Measurements from ENCODE around the gene PDIA4.
A peak's percentile ranks its signal among the peaks of the same experiment; 100 is the strongest.

The PDIA4 gene

DNA sequence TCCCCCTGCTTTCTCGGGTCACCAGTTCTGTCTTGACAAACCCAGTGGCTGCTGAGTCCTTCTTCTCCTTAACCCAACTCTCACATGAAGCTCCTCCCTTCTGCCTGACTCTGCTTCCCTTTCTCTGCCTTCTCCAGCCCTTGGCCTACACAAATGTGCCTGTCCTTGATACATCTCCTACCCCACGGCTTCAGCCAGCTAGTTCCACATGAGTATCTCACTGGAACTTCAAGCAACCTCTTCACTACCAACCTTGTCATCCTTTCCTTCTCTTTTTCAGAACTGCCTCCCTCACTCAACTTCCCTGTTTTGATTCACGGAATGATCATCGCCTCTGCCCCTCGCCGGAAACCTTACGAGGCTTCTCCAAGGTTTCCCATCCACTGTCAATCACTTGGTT, 55.9 kb downstream of the PDIA4 start:
- DNase-seq (ENCODE audit: low read depth in 2 of 3, low spot score in 2 of 3), result no peak

DNA sequence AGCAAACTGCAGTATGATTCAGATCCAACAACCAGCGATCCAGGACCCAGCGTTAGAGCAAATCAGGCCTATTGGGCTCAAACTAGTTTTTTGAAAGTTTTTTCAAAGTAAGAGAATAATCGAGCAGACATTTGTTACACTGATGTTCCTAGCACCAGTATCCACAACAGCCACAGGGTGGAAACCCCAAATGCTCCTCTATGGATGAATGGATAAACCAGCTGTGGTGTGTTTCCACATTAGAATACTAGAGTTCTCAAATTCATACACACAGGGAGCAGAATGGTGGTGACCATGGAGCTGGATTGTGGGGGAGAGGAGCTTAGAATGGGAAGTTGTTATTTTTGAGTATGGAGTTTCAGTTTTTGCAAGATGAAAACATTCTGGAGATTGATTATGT, 60.7 kb downstream of the PDIA4 start:
- no peak for DNase-seq (ENCODE audit: low read depth in 2 of 3, low spot score in 2 of 3)

DNA sequence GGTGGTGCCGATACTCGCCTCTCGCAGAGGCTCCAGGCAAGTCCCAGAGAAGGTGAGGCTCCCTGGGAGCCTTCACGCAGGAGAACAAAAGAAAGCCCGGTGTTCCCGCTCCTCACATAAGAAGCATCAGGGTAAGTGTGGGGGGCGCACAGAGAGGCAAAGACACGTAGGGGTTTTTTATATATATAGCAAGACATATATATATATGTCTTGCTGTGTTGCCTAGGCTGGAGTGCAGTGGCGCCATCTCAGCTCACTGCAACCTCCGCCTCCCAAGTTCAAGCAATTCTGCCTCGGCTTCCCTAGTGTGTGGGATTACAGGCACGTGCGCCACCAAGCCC, 61.3 kb downstream of the PDIA4 start:
- DNase-seq (ENCODE audit: low read depth in 2 of 3, low spot score in 2 of 3), result no peak

DNA sequence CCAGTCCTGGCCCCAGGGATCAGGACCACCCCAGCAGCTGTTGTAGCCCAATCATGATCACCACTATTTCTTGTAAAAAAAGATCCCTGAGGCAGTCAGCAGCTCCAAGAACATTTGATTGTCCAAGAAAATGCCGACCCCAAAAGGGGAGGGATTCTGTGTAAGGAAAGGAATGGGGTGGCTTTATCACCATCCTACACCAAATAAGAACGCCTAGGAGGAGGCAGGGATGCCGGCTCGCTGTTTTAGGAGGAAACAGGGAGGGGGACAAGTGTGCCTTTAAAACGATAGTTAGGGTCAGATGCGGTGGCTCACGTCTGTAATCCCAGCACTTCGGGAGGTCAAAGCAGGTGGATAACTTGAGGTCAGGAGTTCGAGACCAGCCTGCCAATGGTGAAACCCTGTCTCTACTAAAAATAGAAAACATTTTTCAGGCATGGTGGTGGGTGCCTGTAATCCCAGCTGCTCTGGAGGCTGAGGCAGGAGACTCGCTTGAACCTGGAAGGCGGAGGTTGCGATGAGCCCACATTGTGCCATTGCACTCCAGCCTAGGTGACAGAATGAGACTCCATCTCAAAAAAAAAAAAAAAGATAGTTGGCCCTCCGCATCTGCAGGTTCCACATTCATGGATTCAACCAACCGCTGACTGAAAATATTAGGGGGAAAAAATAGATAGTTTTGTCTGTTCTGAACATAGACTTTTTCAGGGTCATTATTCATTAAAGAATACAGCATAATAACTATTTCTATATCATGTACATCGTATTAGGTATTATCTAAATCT, 63.6 kb downstream of the PDIA4 start:
- no peak for DNase-seq (ENCODE audit: low read depth in 2 of 3, low spot score in 2 of 3)

DNA sequence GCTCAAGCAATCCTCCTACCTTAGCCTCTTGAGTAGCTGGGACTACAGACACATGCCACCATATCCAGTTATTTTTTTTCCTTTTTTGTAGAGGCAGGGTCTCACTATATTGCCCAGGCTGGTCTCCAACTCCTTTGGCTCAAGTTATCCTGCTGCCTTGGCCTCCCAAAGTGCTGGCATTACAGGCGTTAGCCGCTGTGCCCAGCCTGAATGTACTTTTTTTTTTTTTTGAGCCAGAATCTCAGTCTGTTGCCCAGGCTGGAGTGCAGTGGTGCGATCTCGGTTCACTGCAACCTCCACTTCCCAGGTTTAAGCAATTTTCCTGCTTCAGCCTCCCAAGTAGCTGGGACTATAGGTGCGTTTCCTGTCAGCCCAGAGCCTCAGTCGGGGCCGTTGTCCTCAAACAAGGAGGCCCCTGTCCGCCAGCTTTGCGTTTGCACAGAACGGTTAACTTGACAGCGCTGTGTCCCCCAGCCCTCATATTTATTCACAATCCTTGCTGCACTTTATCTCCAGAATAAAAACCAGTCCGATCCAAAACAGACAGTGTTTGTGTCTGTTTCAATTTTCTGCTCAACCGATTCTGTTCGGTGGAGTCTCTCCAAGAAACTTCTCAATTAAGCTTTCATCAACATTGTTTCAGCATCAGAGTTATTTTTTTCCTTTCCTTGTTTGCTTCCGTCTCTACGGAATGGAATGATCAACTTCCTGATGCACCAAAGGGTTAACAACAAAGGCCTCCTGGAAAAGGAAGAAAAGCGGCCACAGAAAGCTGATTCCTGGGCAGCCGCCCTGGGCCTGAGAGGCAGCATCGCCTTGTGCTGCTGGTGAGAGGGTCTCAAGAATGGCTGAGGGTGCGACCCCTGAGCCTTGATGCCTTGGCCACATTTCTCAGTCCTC, 64.5 kb downstream of the PDIA4 start:
- DNase-seq (ENCODE audit: low read depth in 2 of 3, low spot score in 2 of 3), result no peak

DNA sequence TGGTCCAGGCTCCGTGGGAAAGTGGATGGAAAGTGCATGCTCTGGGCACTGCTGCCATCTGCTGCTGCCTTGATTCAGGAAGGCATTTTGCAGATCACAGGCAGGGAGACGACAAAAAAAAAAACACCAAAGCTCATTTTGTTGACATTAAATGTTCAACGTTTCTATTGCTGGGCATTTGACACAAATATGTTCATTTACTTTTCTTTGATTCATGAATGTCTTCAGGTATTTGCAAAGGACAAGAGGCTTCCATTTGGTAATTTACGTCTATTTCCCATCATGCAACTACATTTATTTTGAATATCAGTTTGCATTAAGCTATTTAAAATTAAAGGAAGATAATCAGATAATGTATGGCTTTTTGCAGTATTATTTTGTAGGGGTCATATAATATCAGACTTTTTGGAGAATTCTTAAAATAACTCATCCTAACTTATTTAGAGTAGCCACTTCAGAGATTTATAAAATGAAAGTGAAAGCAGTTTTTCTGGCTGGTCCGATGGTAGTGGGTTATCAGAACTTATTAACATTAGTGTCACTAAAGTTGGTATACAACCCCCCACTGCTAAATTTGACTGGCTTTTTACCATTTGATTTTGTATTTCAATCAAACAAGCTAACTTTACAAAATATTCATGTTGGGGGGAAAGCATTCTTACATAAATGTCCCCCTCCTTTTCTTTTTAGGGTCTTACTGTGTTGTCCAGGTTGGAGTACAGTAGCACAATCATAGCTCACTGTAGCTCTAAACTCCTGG, 65.3 kb downstream of the PDIA4 start:
- no peak for DNase-seq (ENCODE audit: low read depth in 2 of 3, low spot score in 2 of 3)

DNA sequence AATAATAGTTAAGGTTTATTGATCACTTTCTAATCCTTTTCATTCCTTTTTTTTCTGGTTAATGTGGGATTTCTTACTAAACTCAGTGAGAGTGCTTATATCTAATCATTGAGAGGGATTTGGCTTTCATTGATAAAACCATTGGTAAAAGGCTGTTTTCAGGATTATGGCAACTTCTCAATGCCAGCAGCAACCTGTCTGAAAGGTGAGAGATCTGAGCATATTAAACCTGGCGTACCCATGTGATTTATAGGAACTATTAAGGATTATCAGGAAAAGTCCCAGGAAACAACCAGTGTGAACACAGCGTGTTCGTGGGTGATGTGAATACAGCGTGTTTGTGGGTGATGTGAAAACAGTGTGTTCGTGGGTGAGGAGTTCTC, 65.9 kb downstream of the PDIA4 start:
- peak in 1 of 3 experiments; percentile 35 for DNase-seq (ENCODE audit: low read depth in 2 of 3, low spot score in 2 of 3)

DNA sequence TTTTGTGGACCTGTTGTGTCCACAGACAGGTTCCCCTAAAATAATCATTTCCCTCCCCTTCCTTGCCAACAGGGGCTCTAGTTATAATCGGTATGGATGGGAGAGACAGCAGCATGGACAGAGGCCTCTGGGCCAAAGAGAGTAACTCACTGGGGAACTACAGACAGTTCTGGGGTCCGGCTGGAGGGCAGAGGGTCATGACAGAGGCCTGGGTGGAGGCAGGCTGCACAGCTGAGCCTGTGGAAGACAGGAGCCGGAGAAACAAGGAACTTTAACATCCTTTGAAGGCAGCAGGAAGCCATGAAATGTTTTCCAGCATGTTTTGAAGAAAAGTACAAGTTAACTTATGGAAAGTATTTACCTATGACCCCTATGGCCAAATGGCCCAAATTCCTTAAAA, 68.6 kb downstream of the PDIA4 start:
- DNase-seq (ENCODE audit: low read depth in 2 of 3, low spot score in 2 of 3), result no peak

DNA sequence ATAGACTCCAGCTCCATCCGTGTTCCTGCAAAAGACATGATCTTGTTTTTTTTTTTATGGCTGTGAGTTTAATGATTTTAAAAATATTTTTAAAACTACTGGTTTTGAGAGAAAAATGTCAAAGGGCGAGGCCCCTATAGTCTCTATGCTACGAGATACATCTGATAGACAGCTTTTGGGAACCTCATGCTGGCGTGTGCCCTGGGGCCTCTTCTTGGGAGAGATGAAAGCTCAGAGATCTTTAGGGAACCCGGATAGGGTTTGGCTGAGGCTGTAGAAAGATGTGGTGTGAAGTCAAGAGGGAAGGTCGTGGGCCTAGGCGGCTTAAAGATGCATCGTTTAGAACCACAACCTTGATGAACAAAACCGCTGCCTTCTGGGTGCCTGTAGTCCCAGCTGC, 70.2 kb downstream of the PDIA4 start:
- no peak for DNase-seq (ENCODE audit: low read depth in 2 of 3, low spot score in 2 of 3)

DNA sequence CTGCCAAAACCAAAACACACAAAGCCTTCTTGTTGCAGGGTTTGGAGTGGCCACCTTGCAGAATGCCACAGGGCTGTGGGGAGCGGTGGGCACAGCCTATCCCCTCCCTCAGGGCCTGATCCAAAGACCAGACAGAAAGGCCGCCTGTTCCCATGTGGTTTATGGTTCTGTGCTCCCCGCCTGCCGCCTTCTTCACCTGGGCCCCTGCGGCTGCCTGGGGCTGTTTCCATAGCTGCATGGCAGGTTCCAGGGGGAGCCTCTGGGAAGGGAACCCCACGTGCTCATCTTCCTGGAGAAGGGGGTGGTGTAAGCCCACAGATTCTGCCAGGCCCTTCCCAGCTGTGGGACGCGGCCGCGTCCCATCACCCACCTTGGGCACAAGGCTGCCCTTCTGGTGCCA, 73.5 kb downstream of the PDIA4 start:
- no peak for DNase-seq (ENCODE audit: low read depth in 2 of 3, low spot score in 2 of 3)

DNA sequence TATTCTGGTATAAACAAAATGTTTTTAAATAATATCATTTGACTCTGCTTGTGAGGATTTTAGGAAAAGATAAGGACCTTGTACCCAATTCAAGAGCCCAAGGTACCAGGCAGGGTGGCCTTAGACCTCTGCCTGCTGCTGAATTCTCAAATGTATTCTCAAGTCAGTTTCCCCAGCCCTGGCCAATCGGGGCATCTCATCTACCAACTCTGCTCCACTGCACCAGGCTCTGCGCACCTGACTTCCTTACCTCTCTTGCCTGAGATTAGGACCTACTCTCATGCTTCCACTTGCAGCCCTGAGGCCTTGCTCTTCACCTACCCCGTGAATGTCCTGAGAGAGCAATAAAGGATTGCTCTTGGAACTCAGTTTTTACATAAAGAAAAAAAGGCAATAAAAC, 74.6 kb downstream of the PDIA4 start:
- DNase-seq (ENCODE audit: low read depth in 2 of 3, low spot score in 2 of 3), result no peak

Data from activated CD8-positive, alpha-beta memory T cell treated with anti-CD3 and anti-CD28 coated beads for 48 hours (primary cell).